HG02798 (cell line): ENCODE measurements around the gene TSGA10IP.

Experiments
- ATAC-seq: cut with Tn5 transposase; IDR thresholded peaks from one replicate; pipeline ENCODE4 v1.9.1; 2021; ENCODE audit warnings: mild to moderate bottlenecking; ENCODE audit not compliant: unreplicated experiment, poor library complexity

Gene TSGA10IP

GRCh38 chr11:65973439-65974110 lies 28.3 kb downstream of the TSGA10IP start:
- ATAC-seq = no peak

GRCh38 chr11:65975771-65976170 lies 30.5 kb downstream of the TSGA10IP start:
- ATAC-seq = no peak

- no peak for ATAC-seq
These were observed 31.2 kb downstream of the TSGA10IP start for GRCh38 chr11:65976216-65977176.

GRCh38 chr11:65977621-65978390 lies 32.5 kb downstream of the TSGA10IP start:
- ATAC-seq = no peak

- ATAC-seq = no peak
These were observed 33.3 kb downstream of the TSGA10IP start for GRCh38 chr11:65978391-65979238.

GRCh38 chr11:65979261-65979759 lies 34.0 kb downstream of the TSGA10IP start:
- ATAC-seq = no peak

- no peak for ATAC-seq
These were observed 35.9 kb downstream of the TSGA10IP start for GRCh38 chr11:65981101-65981740.

GRCh38 chr11:65981972-65982823 lies 36.9 kb downstream of the TSGA10IP start:
- no peak for ATAC-seq

GRCh38 chr11:65982824-65983588 lies 37.7 kb downstream of the TSGA10IP start:
- ATAC-seq = no peak

GRCh38 chr11:65983589-65983987 lies 38.3 kb downstream of the TSGA10IP start:
- no peak for ATAC-seq

- ATAC-seq = no peak
These were observed 42.1 kb downstream of the TSGA10IP start for GRCh38 chr11:65987336-65987735.

- ATAC-seq = peak; percentile 94
These were observed 43.7 kb downstream of the TSGA10IP start for GRCh38 chr11:65988791-65989592.

- ATAC-seq = no peak
These were observed 46.8 kb downstream of the TSGA10IP start for GRCh38 chr11:65992056-65992455.

- no peak for ATAC-seq
These were observed 52.0 kb downstream of the TSGA10IP start for GRCh38 chr11:65997286-65997685.

- peak; percentile 75 for ATAC-seq
These were observed 56.8 kb downstream of the TSGA10IP start, which contains the start of the genes BANF1 and EIF1AD for GRCh38 chr11:66001942-66002647. Gene BANF1 (plus strand): TSS chr11:66002503. CDS start chr11:66003251, 748 bp downstream. Gene EIF1AD (minus strand): TSS chr11:66002157. CDS start chr11:66000389, 1,768 bp downstream.
